ENCODE measurements around the gene TF.

DNA sequence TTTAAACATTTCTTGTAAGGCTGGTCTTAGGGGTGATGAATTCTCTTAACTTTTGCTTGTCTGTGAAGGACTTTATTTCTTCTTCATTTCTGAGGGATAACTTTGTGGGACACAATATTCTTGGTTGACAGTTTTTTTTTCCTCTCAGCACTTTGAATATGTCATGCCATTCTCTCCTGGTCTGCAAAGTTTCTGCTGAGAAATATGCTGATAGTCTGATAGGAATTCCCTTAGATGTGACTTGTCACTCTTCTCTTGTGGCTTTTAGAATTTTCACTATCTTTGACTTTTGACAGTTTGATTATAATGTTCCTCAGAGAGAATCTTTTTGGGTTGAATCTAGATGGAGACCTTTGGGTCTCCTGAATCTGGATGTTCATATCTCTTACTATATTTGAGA, 23.3 kb upstream of the TF start:
- TF ChIP-seq SAP30 (IDR thresholded peaks at IDR 0.05; ENCODE audit: insufficient read depth, insufficient replicate concordance, low read length) = no peak
- TF ChIP-seq KDM4A (IDR thresholded peaks at IDR 0.05; ENCODE audit: low read depth, low read length, severe bottlenecking) = no peak
- no peak for TF ChIP-seq NRF1 (IDR thresholded peaks at IDR 0.05; ENCODE audit: low read depth, low read length)
